GM12865 (cell line): ENCODE data around the gene KCNJ16.

Experiments used
- DNase-seq: peaks from one replicate; pipeline ENCODE4 v3.0.0; 2010; ENCODE audit warnings: low read depth
- H3K4me3 ChIP-seq: 2 replicates; pipeline ENCODE4 v1.5.1; 2011; ENCODE audit warnings: mild to moderate bottlenecking, low read depth, low read length, control low read depth
- TF ChIP-seq, protein P1 (sequence below): IDR thresholded peaks from 2 replicates; pipeline ENCODE4 v1.5.1; 2011; ENCODE audit warnings: low read length, control low read depth, low read depth, inconsistent platforms; ENCODE audit not compliant: insufficient read depth; ENCODE audit errors: missing control alignments

KCNJ16 gene

GRCh38 chr17:70100983-70101382 lies 26.0 kb downstream of the KCNJ16 start:
- TF ChIP-seq, protein P1, sequence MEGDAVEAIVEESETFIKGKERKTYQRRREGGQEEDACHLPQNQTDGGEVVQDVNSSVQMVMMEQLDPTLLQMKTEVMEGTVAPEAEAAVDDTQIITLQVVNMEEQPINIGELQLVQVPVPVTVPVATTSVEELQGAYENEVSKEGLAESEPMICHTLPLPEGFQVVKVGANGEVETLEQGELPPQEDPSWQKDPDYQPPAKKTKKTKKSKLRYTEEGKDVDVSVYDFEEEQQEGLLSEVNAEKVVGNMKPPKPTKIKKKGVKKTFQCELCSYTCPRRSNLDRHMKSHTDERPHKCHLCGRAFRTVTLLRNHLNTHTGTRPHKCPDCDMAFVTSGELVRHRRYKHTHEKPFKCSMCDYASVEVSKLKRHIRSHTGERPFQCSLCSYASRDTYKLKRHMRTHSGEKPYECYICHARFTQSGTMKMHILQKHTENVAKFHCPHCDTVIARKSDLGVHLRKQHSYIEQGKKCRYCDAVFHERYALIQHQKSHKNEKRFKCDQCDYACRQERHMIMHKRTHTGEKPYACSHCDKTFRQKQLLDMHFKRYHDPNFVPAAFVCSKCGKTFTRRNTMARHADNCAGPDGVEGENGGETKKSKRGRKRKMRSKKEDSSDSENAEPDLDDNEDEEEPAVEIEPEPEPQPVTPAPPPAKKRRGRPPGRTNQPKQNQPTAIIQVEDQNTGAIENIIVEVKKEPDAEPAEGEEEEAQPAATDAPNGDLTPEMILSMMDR: no peak
- DNase-seq: no peak
- H3K4me3 ChIP-seq: no peak overlapping the region

DNA sequence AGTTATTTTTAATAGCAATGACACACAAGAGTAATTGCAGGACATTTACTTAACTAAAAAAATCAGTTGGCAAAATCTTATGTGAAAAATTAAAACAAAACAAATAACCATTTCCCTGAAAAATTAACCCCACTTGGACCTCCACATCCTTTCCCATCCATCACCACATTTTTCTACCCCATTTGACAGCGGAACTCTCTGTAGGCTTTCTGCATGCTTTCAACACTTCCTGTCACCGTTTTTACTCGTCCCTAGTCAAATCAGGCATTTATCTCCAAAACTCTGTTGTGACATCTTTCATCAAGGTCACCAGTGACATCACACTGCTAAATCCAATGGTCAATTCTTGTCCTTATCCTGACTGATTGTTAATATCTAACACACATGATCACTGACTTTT lies 27.5 kb downstream of the KCNJ16 start:
- no peak for DNase-seq
- no peak overlapping the region for H3K4me3 ChIP-seq
- TF ChIP-seq, protein P1: no peak

- no peak for DNase-seq
- TF ChIP-seq, protein P1: no peak
- H3K4me3 ChIP-seq: no peak overlapping the region
These were observed 29.9 kb downstream of the KCNJ16 start for GRCh38 chr17:70104791-70105523.

- DNase-seq: no peak
- TF ChIP-seq, protein P1: no peak
- no peak overlapping the region for H3K4me3 ChIP-seq
These were observed 30.6 kb downstream of the KCNJ16 start for GRCh38 chr17:70105641-70106040.

DNA sequence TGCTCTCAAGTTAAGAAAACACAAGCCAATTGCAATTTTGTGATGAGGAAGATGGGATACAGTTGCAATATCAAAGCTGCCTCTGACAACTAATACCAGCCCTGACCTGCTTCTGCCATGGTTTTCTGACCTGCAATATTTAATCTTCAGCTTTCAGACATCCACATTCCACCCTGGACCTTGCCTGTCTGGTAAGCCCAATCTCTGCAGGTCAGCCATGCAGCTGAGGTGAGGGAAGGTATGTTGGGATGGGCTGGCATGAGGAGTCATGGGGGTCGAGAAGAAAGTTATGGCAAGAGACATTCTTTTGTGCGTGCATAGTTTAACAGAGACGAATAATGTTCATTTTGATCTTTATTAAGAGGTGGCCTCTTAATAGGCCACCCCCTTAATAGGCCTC lies 31.5 kb downstream of the KCNJ16 start:
- DNase-seq: no peak
- TF ChIP-seq, protein P1: no peak
- no peak overlapping the region for H3K4me3 ChIP-seq

DNA sequence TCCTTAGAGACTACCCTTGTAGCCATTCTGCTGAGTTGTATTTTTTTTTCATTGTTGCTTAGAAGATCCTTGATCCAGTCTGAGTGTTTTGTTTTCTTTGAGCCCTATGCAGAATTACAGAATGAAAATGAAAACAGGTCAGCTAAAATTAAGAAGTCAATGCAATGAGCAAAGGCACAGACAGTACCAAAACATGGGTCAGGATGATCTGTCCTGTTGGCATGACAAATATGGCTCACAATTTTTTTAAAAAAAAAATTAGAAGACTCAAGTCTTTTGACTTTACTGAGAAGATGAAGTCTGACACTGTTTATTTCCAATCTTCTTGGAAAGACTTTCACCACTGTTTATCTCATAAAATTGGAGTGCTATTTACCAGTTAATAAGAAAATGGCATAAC lies 32.4 kb downstream of the KCNJ16 start:
- no peak for DNase-seq
- no peak overlapping the region for H3K4me3 ChIP-seq
- TF ChIP-seq, protein P1: no peak
